A673 (cell line): ENCODE results near the gene IGSF21. TPM values are rescaled to one million over a fixed set of nuclear protein-coding genes. Genes with fewer than 3 reads are reported as not detected.

Experiments
- BruUV-seq: library from RNA; stranded (reverse); fragments of 400-500 nt; replicated peaks from 2 replicates; lab custom pipeline; 2021; lab: Mats Ljungman, UMichigan
- CTCF ChIA-PET: fragments of 300-600 bp; sonication (Branson Sonifier 250); formaldehyde crosslinking; loops from one replicate; lab custom pipeline; 2022; ENCODE audit warnings: antibody characterized with exemption; lab: Charles Lee
- POLR2A ChIA-PET: fragments of 300-600 bp; sonication (Branson Sonifier 250); formaldehyde crosslinking; loops from one replicate; lab custom pipeline; 2022; ENCODE audit warnings: antibody characterized with exemption; ENCODE audit not compliant: low non-redundant PET; lab: Charles Lee
- DNase-seq: peaks from one replicate; pipeline ENCODE4 v3.0.0-alpha.2; 2015; ENCODE audit warnings: low spot score
- H3K27ac ChIP-seq: fragments of 200-600 bp; sonication (generic); 2 replicates; pipeline ENCODE4 v1.5.1; 2016; ENCODE audit warnings: mixed run types, low read depth, mild to moderate bottlenecking, mixed read lengths, antibody characterized with exemption, low read length; ENCODE audit not compliant: poor library complexity, severe bottlenecking
- H3K27me3 ChIP-seq: fragments of 200-600 bp; sonication (generic); replicated peaks from 2 replicates; pipeline ENCODE4 v1.6.1; 2017; ENCODE audit warnings: mixed run types, low read depth, mild to moderate bottlenecking, mixed read lengths, antibody characterized with exemption, low read length; ENCODE audit not compliant: insufficient read depth, poor library complexity
- H3K36me3 ChIP-seq: fragments of 200-600 bp; sonication (generic); 2 replicates; pipeline ENCODE4 v1.6.1; 2016; ENCODE audit warnings: mixed run types, mild to moderate bottlenecking, mixed read lengths, antibody characterized with exemption, low read length; ENCODE audit not compliant: insufficient read depth, poor library complexity, severe bottlenecking
- H3K4me1 ChIP-seq: fragments of 200-600 bp; sonication (generic); 2 replicates; pipeline ENCODE4 v1.6.1; 2017; ENCODE audit warnings: mixed run types, mild to moderate bottlenecking, mixed read lengths, antibody characterized with exemption, low read length; ENCODE audit not compliant: insufficient read depth, poor library complexity, severe bottlenecking
- H3K4me3 ChIP-seq: fragments of 200-600 bp; sonication (generic); 2 replicates; pipeline ENCODE4 v1.5.1; 2016; ENCODE audit warnings: low read depth, mixed run types, mild to moderate bottlenecking, mixed read lengths, low read length; ENCODE audit not compliant: poor library complexity, severe bottlenecking
- H3K9me3 ChIP-seq: fragments of 200-600 bp; sonication (generic); 2 replicates; pipeline ENCODE4 v1.6.1; 2016; ENCODE audit warnings: mixed run types, low read depth, mild to moderate bottlenecking, mixed read lengths, antibody characterized with exemption, low read length; ENCODE audit not compliant: poor library complexity, severe bottlenecking
- EZH2 ChIP-seq: fragments of 200-600 bp; sonication (generic); IDR thresholded peaks from 2 replicates; pipeline ENCODE4 v1.6.1; 2017; ENCODE audit warnings: borderline replicate concordance, low read depth, mild to moderate bottlenecking, mixed read lengths, antibody characterized with exemption, low read length; ENCODE audit not compliant: poor library complexity, severe bottlenecking
- intact Hi-C: fragments of 100-400 bp; cut with micrococcal nuclease; formaldehyde crosslinking; loops from one replicate; pipeline ENCODE4 v1.10.0; 2022; ENCODE audit not compliant: unreplicated experiment
- total RNA-seq: library from RNA; stranded (reverse); gene quantifications from 2 replicates; pipeline ENCODE4 v1.2.3, GENCODE V29; 2021
- TF ChIP-seq, protein P1 (sequence below): fragments of 300-800, 200-600 bp; sonication (generic); conservative IDR thresholded peaks from 2 replicates; pipeline ENCODE4 v1.5.1; 2017; ENCODE audit warnings: low read depth, mild to moderate bottlenecking, antibody characterized with exemption, low read length, moderate library complexity, mixed read lengths

IGSF21 gene
- total RNA-seq, 1 experiment from 2014 or later: 3.2 TPM

DNA sequence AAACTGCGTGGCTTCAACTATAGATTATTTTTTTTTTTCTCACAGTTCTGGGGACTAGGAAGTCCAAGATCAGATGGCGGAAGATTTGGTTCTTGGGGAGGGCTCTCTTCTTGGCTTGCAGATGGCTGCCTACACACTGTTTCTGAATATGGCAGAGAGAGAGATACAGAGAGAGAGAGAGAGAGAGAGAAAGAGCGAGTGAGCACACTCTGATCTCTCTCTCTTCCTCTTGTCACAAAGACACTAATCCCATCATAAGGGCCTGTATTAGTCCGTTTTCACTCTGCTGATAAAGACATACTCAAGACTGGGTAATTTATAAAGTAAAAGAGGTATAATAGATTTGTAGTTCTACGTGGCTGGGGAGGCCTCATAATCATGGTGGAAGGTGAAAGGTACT, 79.5 kb downstream of the IGSF21 start:
- no peaks in the 10 kb centered on the region for H3K9me3 ChIP-seq
- CTCF ChIA-PET: no interaction called here
- no peaks in the 10 kb centered on the region for H3K4me1 ChIP-seq
- no peaks in the 10 kb centered on the region for H3K27me3 ChIP-seq
- H3K36me3 ChIP-seq: no peaks in the 10 kb centered on the region
- H3K4me3 ChIP-seq: no peak overlapping the region
- intact Hi-C loops: no loop called here
- no peak overlapping the region for H3K27ac ChIP-seq
- TF ChIP-seq, protein P1, sequence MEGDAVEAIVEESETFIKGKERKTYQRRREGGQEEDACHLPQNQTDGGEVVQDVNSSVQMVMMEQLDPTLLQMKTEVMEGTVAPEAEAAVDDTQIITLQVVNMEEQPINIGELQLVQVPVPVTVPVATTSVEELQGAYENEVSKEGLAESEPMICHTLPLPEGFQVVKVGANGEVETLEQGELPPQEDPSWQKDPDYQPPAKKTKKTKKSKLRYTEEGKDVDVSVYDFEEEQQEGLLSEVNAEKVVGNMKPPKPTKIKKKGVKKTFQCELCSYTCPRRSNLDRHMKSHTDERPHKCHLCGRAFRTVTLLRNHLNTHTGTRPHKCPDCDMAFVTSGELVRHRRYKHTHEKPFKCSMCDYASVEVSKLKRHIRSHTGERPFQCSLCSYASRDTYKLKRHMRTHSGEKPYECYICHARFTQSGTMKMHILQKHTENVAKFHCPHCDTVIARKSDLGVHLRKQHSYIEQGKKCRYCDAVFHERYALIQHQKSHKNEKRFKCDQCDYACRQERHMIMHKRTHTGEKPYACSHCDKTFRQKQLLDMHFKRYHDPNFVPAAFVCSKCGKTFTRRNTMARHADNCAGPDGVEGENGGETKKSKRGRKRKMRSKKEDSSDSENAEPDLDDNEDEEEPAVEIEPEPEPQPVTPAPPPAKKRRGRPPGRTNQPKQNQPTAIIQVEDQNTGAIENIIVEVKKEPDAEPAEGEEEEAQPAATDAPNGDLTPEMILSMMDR: no peak
- TF ChIP-seq EZH2: no peak
- POLR2A ChIA-PET: no interaction called here
- BruUV-seq: no TSS peak
- no peak for DNase-seq

GRCh38 chr1:18188820-18189517, 81.4 kb downstream of the IGSF21 start:
- DNase-seq: no peak
- Histone ChIP-seq H3K9me3 (no peaks in the 10 kb centered on the region), H3K4me1 (no peaks in the 10 kb centered on the region), H3K36me3 (no peaks in the 10 kb centered on the region), H3K27me3 (no peaks in the 10 kb centered on the region), H3K4me3 (no peak overlapping the region), H3K27ac (no peak overlapping the region)
- intact Hi-C loops: no loop called here
- ChIA-PET POLR2A (no interaction called here), CTCF (no interaction called here)
- BruUV-seq: no TSS peak
- TF ChIP-seq, protein P1: no peak
- no peak for TF ChIP-seq EZH2

GRCh38 chr1:18190598-18190997, 83.0 kb downstream of the IGSF21 start:
- H3K27me3 ChIP-seq: no peaks in the 10 kb centered on the region
- no peaks in the 10 kb centered on the region for H3K9me3 ChIP-seq
- no peak overlapping the region for H3K4me3 ChIP-seq
- intact Hi-C loops: no loop called here
- no peaks in the 10 kb centered on the region for H3K36me3 ChIP-seq
- TF ChIP-seq, protein P1: no peak
- TF ChIP-seq EZH2: no peak
- no peak overlapping the region for H3K27ac ChIP-seq
- POLR2A ChIA-PET: no interaction called here
- no TSS peak for BruUV-seq
- no peak for DNase-seq
- H3K4me1 ChIP-seq: no peaks in the 10 kb centered on the region
- CTCF ChIA-PET: no interaction called here
